ENCODE measurements around the gene HSF4.

Gene HSF4

GRCh38 chr16:67215706-67216105 lies 51.2 kb downstream of the HSF4 start:
- no peak overlapping the region for H3K27ac ChIP-seq
- TF ChIP-seq CTCF (IDR thresholded peaks at IDR 0.05; ENCODE audit: low read depth, low read length), result no peak

GRCh38 chr16:67216612-67217490 lies 52.3 kb downstream of the HSF4 start:
- Histone ChIP-seq H3K4me3 (ENCODE audit: low read depth, low read length) (no peak overlapping the region), H3K36me3 (no peaks in the 10 kb centered on the region), H3K27me3 (ENCODE audit: insufficient read depth, low read depth, severe bottlenecking) (no peaks in the 10 kb centered on the region), H3K9me3 (ENCODE audit: severe bottlenecking) (no peaks in the 10 kb centered on the region), H3K27ac (no peak overlapping the region)
- no peak for DNase-seq
- TF ChIP-seq CTCF (IDR thresholded peaks at IDR 0.05; ENCODE audit: low read depth, low read length), result no peak

More at GRCh38 chr16:67215706-67216105, 51.2 kb downstream of the HSF4 start:
- Histone ChIP-seq H3K36me3 (no peaks in the 10 kb centered on the region), H3K4me3 (ENCODE audit: low read depth, low read length) (no peak overlapping the region), H3K9me3 (ENCODE audit: severe bottlenecking) (no peaks in the 10 kb centered on the region), H3K27me3 (ENCODE audit: insufficient read depth, low read depth, severe bottlenecking) (no peaks in the 10 kb centered on the region)
- no peak for DNase-seq

All from WERI-Rb-1 (cell line).